Keratinocyte (primary cell): ENCODE measurements around the gene INPP5B.

ENCODE experiments used
- EZH2 ChIP-seq: IDR thresholded peaks from one replicate; pipeline ENCODE4 v1.6.1; 2012; ENCODE audit warnings: inconsistent platforms, mild to moderate bottlenecking, low read length, moderate library complexity
- TF ChIP-seq, protein P1 (sequence below), 3 experiments: IDR thresholded peaks in 1 of 3; conservative IDR thresholded peaks in 1 of 3; optimal IDR thresholded peaks in 1 of 3; 2 replicates in 2 of 3; 3 replicates in 1 of 3; pipeline versions ENCODE3 to v1.5.1; 2011; ENCODE audit warnings: low read length in 3 of 3, mild to moderate bottlenecking in 3 of 3, moderate library complexity in 2 of 3, control low read depth in 1 of 3, inconsistent platforms in 1 of 3; ENCODE audit not compliant: insufficient read depth in 2 of 3; ENCODE audit errors: extremely low read depth in 1 of 3

- TF ChIP-seq, protein P1, sequence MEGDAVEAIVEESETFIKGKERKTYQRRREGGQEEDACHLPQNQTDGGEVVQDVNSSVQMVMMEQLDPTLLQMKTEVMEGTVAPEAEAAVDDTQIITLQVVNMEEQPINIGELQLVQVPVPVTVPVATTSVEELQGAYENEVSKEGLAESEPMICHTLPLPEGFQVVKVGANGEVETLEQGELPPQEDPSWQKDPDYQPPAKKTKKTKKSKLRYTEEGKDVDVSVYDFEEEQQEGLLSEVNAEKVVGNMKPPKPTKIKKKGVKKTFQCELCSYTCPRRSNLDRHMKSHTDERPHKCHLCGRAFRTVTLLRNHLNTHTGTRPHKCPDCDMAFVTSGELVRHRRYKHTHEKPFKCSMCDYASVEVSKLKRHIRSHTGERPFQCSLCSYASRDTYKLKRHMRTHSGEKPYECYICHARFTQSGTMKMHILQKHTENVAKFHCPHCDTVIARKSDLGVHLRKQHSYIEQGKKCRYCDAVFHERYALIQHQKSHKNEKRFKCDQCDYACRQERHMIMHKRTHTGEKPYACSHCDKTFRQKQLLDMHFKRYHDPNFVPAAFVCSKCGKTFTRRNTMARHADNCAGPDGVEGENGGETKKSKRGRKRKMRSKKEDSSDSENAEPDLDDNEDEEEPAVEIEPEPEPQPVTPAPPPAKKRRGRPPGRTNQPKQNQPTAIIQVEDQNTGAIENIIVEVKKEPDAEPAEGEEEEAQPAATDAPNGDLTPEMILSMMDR (optimal IDR thresholded peaks at IDR 0.05 in 1 of 3, IDR thresholded peaks at IDR 0.05 in 1 of 3, conservative IDR thresholded peaks at IDR 0.05 in 1 of 3; ENCODE audit: extremely low read depth in 1 of 3, insufficient read depth in 2 of 3, low read length in 3 of 3), result no peak
- no peak for TF ChIP-seq EZH2
Observed at GRCh38 chr1:37845049-37845646, 101.7 kb downstream of the INPP5B start.
